ENCODE data around the gene TEX36.
"Not testable (repeated sequence)": the region's sequence is repeated elsewhere in the genome, so short reads cannot be mapped to it uniquely, and the experiment has no call there.

Gene TEX36

GRCh38 chr10:125628104-125629049 is 54.6 kb downstream of the TEX36 start:
- no peak for DNase-seq

- no peak for DNase-seq
These were observed 55.3 kb downstream of the TEX36 start for GRCh38 chr10:125627646-125628045.

DNA sequence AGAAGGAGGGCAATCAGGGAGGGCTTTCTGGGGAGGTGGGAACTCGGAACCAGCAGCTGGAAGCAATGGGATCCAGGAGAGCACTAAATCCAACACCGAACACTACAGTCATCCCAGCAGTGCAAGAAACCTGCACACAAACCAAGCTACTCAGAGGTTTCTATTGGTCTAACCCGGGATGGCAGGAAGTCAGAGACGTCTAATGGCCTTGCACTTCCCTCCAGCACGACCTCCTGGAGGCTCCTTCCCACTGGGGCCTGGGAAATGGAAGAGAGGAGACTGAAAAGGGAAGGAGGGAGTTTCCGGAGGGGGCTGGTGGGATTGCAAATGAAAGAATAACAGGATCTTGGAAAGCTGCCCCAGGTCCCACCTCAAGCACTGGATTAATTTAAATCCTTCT is 56.3 kb downstream of the TEX36 start:
- no peak for DNase-seq

- no peak for DNase-seq
These were observed 57.4 kb downstream of the TEX36 start for GRCh38 chr10:125625586-125625985.

DNA sequence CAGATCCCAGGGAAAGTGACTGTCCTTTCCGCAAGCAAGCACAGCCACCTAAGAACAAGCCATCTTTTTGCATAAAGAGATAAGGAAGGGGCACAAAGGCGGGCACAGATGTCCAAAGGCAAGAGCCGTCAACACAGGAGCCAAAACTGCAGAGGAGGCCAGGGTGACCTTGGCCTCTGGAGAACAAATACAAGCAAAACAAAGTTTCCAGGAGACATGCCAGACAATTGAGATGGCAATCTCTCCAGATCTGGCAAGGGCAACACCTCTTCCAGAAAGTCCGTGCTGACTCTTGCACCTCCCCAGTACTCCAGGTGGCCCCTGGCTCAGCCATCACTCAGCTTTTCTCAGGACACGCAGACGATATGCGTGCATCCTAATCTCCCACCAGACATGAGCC is 58.2 kb downstream of the TEX36 start:
- no peak for DNase-seq

- no peak for DNase-seq
These were observed 61.9 kb downstream of the TEX36 start for GRCh38 chr10:125621052-125621451.

GRCh38 chr10:125620401-125620800 is 62.6 kb downstream of the TEX36 start:
- no peak for DNase-seq

- DNase-seq, result not testable (repeated sequence)
These were observed 69.9 kb downstream of the TEX36 start for GRCh38 chr10:125613062-125613461.

GRCh38 chr10:125611756-125612155 is 71.2 kb downstream of the TEX36 start:
- no peak for DNase-seq

GRCh38 chr10:125611216-125611615 is 71.7 kb downstream of the TEX36 start:
- DNase-seq, result no peak

- no peak for DNase-seq
These were observed 73.1 kb downstream of the TEX36 start for GRCh38 chr10:125609859-125610258.

DNA sequence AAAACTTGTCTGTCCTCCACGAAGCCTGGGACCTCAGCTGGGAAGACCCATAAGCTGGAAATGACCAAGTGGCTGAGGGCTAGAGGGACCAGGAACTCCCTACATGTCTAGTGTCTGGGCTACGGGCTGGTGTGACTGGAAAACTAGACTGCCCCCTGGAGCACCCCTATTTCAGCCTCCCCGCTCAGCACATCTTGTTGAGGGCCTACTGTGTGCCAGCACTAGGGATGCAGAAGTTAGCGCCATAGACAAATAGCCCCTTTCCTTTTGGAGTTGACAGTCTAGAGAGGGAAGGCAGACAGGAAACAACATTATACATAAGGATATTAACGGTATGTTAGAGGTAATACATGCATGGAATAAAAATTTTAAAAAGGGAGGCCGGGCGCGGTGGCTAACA is 74.5 kb downstream of the TEX36 start:
- no peak for DNase-seq

- DNase-seq, result no peak
These were observed 75.2 kb downstream of the TEX36 start for GRCh38 chr10:125607689-125608290.

DNA sequence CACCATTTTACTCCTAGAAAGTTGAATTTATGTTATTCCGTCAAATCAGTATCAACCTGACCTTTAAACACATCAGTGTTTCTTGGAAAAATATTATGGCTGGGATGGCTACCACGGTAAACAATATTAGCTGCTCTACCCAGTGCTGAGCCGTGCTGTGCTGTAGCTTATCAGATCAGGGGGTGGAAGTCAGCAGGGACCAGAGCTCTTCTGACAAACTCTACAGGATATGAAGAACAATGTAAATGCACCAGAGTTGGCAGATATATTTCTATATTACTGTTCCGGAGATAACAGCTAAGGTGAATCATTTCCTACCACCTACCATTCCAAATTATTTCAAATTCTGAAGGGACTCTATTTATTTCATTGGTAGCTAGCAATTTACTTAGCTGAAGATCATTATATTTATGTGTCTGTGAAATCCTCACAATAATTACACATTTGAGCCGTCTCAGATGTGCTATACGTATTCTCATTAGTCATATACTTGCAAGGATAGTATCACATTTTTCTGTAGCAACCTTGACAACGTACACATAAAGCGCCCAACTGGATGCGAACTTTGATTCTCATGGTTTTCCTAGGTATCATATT is 76.5 kb downstream of the TEX36 start:
- DNase-seq, result no peak

All from T-helper 9 cell (primary cell).